Liver (tissue), 9 donors: Measurements from ENCODE around the gene NFE2L1. TPM values are rescaled to one million over a fixed set of nuclear protein-coding genes. Genes with fewer than 3 reads are reported as not detected.

Source experiments
- DNase-seq: peaks from one replicate; pipeline ENCODE4 v3.0.0-alpha.2; 2017; ENCODE audit warnings: low spot score
- H3K27ac ChIP-seq, 2 donors: one replicate each; pipeline ENCODE4 v1.7.0; 2013; ENCODE audit warnings: inconsistent platforms in 2 of 2, low read length in 2 of 2, control low read depth in 1 of 2, low read depth in 1 of 2, mild to moderate bottlenecking in 1 of 2
- H3K27me3 ChIP-seq, 4 donors: one replicate each; pipeline versions ENCODE4 v1.6.1 to v1.7.0; 2013; ENCODE audit warnings: low read length in 3 of 4, inconsistent platforms in 1 of 4, mild to moderate bottlenecking in 1 of 4, moderate library complexity in 1 of 4; ENCODE audit not compliant: control insufficient read depth in 4 of 4, insufficient read depth in 4 of 4
- H3K36me3 ChIP-seq, 4 donors: one replicate each; pipeline versions ENCODE4 v1.6.1 to v1.7.0; 2013; ENCODE audit warnings: low read length in 3 of 4, mild to moderate bottlenecking in 3 of 4, low read depth in 1 of 4, moderate library complexity in 1 of 4; ENCODE audit not compliant: control insufficient read depth in 4 of 4, insufficient read depth in 3 of 4
- H3K4me1 ChIP-seq, 4 donors: one replicate each; pipeline versions ENCODE4 v1.6.1 to v1.7.0; 2013; ENCODE audit warnings: low read length in 3 of 4, mild to moderate bottlenecking in 3 of 4, moderate library complexity in 1 of 4; ENCODE audit not compliant: control insufficient read depth in 4 of 4, insufficient read depth in 4 of 4
- H3K4me3 ChIP-seq, 3 donors: one replicate each; pipeline versions ENCODE4 v1.6.1 to v1.7.0; 2013; ENCODE audit warnings: low read length in 3 of 3, control low read depth in 1 of 3, low read depth in 1 of 3, mild to moderate bottlenecking in 1 of 3
- H3K9ac ChIP-seq, 2 donors: one replicate each; pipeline ENCODE4 v1.7.0; 2013; ENCODE audit warnings: low read length in 2 of 2, mild to moderate bottlenecking in 2 of 2, moderate library complexity in 2 of 2, control low read depth in 1 of 2, low read depth in 1 of 2
- H3K9me3 ChIP-seq, 4 donors: one replicate each; pipeline versions ENCODE4 v1.6.1 to v1.7.0; 2013; ENCODE audit warnings: low read length in 3 of 4; ENCODE audit not compliant: control insufficient read depth in 4 of 4
- EGR1 ChIP-seq, 2 donors: IDR thresholded peaks; 2 replicates each; pipeline ENCODE4 v1.6.1; 2016 to 2018; ENCODE audit warnings: antibody characterized with exemption in 2 of 2, low read depth in 2 of 2
- FOXA1 ChIP-seq: IDR thresholded peaks from 2 replicates; pipeline ENCODE4 v1.6.1; 2016; ENCODE audit warnings: antibody characterized with exemption
- GABPA ChIP-seq, 2 donors: IDR thresholded peaks in 1 of 2; conservative IDR thresholded peaks in 1 of 2; 2 replicates each; pipeline ENCODE4 v1.6.1; 2016; ENCODE audit warnings: antibody characterized with exemption in 2 of 2, mild to moderate bottlenecking in 1 of 2, moderate library complexity in 1 of 2
- HNF4A ChIP-seq, 2 donors: conservative IDR thresholded peaks; 2 replicates each; pipeline ENCODE4 v1.6.1; 2016; ENCODE audit warnings: antibody characterized with exemption in 2 of 2, mild to moderate bottlenecking in 2 of 2
- RAD21 ChIP-seq, 2 donors: IDR thresholded peaks; 2 replicates each; pipeline ENCODE4 v1.6.1; 2016; ENCODE audit warnings: antibody characterized with exemption in 2 of 2, mild to moderate bottlenecking in 2 of 2
- REST ChIP-seq: IDR thresholded peaks from 2 replicates; pipeline ENCODE4 v1.6.1; 2016; ENCODE audit warnings: antibody characterized with exemption, mild to moderate bottlenecking
- RXRA ChIP-seq, 2 donors: IDR thresholded peaks; 2 replicates each; pipeline ENCODE4 v1.6.1; 2017 to 2018; ENCODE audit warnings: antibody characterized with exemption in 2 of 2, mild to moderate bottlenecking in 1 of 2
- SP1 ChIP-seq: IDR thresholded peaks from 2 replicates; pipeline ENCODE4 v1.6.1; 2018; ENCODE audit warnings: antibody characterized with exemption, mild to moderate bottlenecking
- TAF1 ChIP-seq: conservative IDR thresholded peaks from 2 replicates; pipeline ENCODE4 v1.6.1; 2016; ENCODE audit warnings: antibody characterized with exemption, mild to moderate bottlenecking
- YY1 ChIP-seq: IDR thresholded peaks from 2 replicates; pipeline ENCODE4 v1.6.1; 2016; ENCODE audit warnings: antibody characterized with exemption, mild to moderate bottlenecking
- WGBS: extraction: QIAGEN DNeasy Blood & Tissue Kit; methylation state at CpG from one replicate; pipeline ENCODE4 v1.1.7; 2013; 5-methylcytosine and 5-hydroxymethylcytosine counted together
- polyA plus RNA-seq, 2 donors: library from polyadenylated mRNA; stranded (reverse) in 1 of 2; unstranded in 1 of 2; fragments of 200-250 nt in 1 of 2; fragments of >200 nt in 1 of 2; fragmentation: Nextera tagmentation in 1 of 2; extraction: Ambion mirVana in 1 of 2; gene quantifications; one replicate each; pipeline versions ENCODE4 v1.2.1 to v1.2.3, GENCODE V29; 2013 to 2015
- total RNA-seq, 2 donors: library from RNA; depleted of rRNA; stranded (reverse); fragments of >200 nt; gene quantifications; one replicate each; pipeline ENCODE4 v1.2.3, GENCODE V29; 2014
- TF ChIP-seq, protein P1 (sequence below): fragments of 150-350 bp; IDR thresholded peaks from 2 replicates; pipeline ENCODE4 v1.5.1; 2017; ENCODE audit warnings: improper control_type of control experiment, low read depth, low read length; ENCODE audit not compliant: missing input control
- TF ChIP-seq, protein P2 (sequence below): IDR thresholded peaks from 2 replicates; pipeline ENCODE4 v1.6.1; 2016; ENCODE audit warnings: antibody characterized with exemption
- donor health status: healthy.
- donor health status: healthy.
- donor health status: healthy.
- donor health status: healthy.
- donor health status: healthy.

The NFE2L1 gene
- total and polyA plus RNA-seq, 4 donors, result 14.3 to 79.5 (median 57.6) TPM

- TF ChIP-seq TAF1 (no peak), RXRA (IDR thresholded peaks at IDR 0.05) (no peak), SP1 (no peak), EGR1 (IDR thresholded peaks at IDR 0.05; ENCODE audit: low read depth in 2 of 2) (no peak), RAD21 (IDR thresholded peaks at IDR 0.05) (no peak), REST (no peak), FOXA1 (no peak), HNF4A (conservative IDR thresholded peaks at IDR 0.05) (no peak), YY1 (no peak)
- TF ChIP-seq, protein P1, sequence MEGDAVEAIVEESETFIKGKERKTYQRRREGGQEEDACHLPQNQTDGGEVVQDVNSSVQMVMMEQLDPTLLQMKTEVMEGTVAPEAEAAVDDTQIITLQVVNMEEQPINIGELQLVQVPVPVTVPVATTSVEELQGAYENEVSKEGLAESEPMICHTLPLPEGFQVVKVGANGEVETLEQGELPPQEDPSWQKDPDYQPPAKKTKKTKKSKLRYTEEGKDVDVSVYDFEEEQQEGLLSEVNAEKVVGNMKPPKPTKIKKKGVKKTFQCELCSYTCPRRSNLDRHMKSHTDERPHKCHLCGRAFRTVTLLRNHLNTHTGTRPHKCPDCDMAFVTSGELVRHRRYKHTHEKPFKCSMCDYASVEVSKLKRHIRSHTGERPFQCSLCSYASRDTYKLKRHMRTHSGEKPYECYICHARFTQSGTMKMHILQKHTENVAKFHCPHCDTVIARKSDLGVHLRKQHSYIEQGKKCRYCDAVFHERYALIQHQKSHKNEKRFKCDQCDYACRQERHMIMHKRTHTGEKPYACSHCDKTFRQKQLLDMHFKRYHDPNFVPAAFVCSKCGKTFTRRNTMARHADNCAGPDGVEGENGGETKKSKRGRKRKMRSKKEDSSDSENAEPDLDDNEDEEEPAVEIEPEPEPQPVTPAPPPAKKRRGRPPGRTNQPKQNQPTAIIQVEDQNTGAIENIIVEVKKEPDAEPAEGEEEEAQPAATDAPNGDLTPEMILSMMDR, result no peak
- TF ChIP-seq, protein P2, sequence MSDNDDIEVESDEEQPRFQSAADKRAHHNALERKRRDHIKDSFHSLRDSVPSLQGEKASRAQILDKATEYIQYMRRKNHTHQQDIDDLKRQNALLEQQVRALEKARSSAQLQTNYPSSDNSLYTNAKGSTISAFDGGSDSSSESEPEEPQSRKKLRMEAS, result no peak
- peak overlapping the region in 1 of 3 donors; percentile 16 for H3K4me3 ChIP-seq
- peak overlapping the region; percentile 52 to 55 for H3K9ac ChIP-seq
Measured at GRCh38 chr17:48053758-48054237, 5.6 kb downstream of the NFE2L1 start.

DNA sequence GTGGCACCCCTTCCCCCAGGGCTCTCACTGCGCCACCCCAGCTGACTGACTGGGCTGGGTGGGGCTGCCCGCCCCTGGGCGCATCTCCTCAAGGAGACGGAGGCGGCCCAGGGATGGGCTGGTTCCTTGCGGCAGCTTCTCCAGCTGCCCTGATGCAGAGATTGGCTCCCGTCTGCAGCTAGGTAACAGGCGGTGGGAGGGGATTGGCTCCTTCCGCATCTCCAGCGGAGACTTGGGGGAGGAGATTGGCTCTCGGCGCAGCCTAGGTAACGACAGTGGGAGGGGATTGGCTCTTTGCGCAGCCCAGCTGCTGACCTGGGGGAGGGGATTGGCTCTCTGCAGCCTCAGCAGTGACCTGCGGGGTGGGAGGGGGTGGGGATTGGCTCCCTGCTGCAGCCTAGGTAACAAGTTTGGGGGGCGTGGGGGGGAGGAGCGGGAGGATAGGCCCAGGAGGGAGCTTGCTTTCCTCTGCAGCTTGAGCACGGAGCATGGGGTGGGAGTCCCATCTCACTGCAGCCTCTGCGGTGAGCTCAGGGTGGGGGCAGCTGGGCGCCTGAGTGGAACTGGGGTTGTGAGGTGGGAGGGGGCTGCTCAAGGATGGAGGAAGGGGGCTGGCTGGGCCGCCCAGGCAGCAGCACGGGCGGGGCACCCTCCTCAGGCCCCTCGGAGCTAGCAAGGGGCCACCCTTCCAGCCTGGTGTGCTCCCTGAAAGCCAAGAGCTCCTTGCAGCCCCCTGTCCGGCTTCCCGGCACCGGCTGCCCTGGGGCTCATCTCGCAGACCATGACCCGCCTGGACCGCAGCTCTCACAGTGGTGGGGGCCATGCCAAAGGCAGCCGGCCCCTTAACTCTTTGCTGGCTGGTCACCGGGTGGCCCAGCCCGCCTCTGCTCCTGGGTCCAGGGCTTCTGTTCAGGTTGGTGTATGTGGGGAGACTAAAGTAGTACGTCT is 6.4 kb downstream of the NFE2L1 start:
- Histone ChIP-seq H3K9ac (no peak overlapping the region), H3K27me3 (no peaks in the 10 kb centered on the region), H3K9me3 (no peaks in the 10 kb centered on the region), H3K27ac (peak overlapping the region; percentile 93 to 99), H3K4me3 (no peak overlapping the region), H3K4me1 (peaks cover 37 to 73% (median 55%) of the 10 kb centered on the region in 4 donors), H3K36me3 (peaks cover 9 to 33% (median 32%) of the 10 kb centered on the region in 4 donors)
- no peak for TF ChIP-seq GABPA (IDR thresholded peaks at IDR 0.05 in 1 of 2, conservative IDR thresholded peaks at IDR 0.05 in 1 of 2)
- TF ChIP-seq SP1, result peak; percentile 15
- DNase-seq, result no peak
- WGBS, result 46% methylated on average over 34 of the region's 34 CpGs

More at GRCh38 chr17:48053758-48054237, 5.6 kb downstream of the NFE2L1 start:
- no peak for DNase-seq
- Histone ChIP-seq H3K9me3 (no peaks in the 10 kb centered on the region), H3K27ac (peak overlapping the region; percentile 93 to 99), H3K36me3 (peaks cover 4 to 28% (median 26%) of the 10 kb centered on the region in 4 donors), H3K27me3 (no peaks in the 10 kb centered on the region), H3K4me1 (peaks cover 35 to 66% (median 54%) of the 10 kb centered on the region in 4 donors)
- WGBS, result 42% methylated on average over 6 of the region's 6 CpGs
